GM18526 (cell line): ENCODE measurements around the gene ELAC2.

Experiments
- POLR2A ChIP-seq: IDR thresholded peaks from 3 replicates; pipeline ENCODE4 v1.6.1; 2011; ENCODE audit not compliant: insufficient read length; ENCODE audit errors: extremely low read depth

Gene ELAC2

GRCh38 chr17:13017655-13018459, at the start of gene ELAC2:
Gene ELAC2 (minus strand): TSS chr17:13018027. CDS start chr17:13017947, 80 bp downstream.
- TF ChIP-seq POLR2A, result peak; percentile 78

- no peak for TF ChIP-seq POLR2A
Measured at GRCh38 chr17:13065032-13065431, 47.2 kb upstream of the ELAC2 start.

GRCh38 chr17:13055131-13055530, 37.3 kb upstream of the ELAC2 start:
- no peak for TF ChIP-seq POLR2A

GRCh38 chr17:13054666-13055065, 36.8 kb upstream of the ELAC2 start:
- no peak for TF ChIP-seq POLR2A

- no peak for TF ChIP-seq POLR2A
Measured at GRCh38 chr17:13051915-13052314, 34.1 kb upstream of the ELAC2 start.

- TF ChIP-seq POLR2A, result no peak
Measured at GRCh38 chr17:13047011-13047606, 29.3 kb upstream of the ELAC2 start.

GRCh38 chr17:13046361-13046760, 28.5 kb upstream of the ELAC2 start:
- TF ChIP-seq POLR2A, result no peak

- no peak for TF ChIP-seq POLR2A
Measured at GRCh38 chr17:13044572-13045065, 26.8 kb upstream of the ELAC2 start.

- TF ChIP-seq POLR2A, result no peak
Measured at GRCh38 chr17:13038931-13039665, 21.3 kb upstream of the ELAC2 start.

GRCh38 chr17:13036751-13037150, 18.9 kb upstream of the ELAC2 start:
- TF ChIP-seq POLR2A, result no peak

- no peak for TF ChIP-seq POLR2A
Measured at GRCh38 chr17:13035420-13035819, 17.6 kb upstream of the ELAC2 start.

GRCh38 chr17:13031718-13032350, 14.0 kb upstream of the ELAC2 start:
- TF ChIP-seq POLR2A, result no peak

- no peak for TF ChIP-seq POLR2A
Measured at GRCh38 chr17:13030459-13031300, 12.9 kb upstream of the ELAC2 start.

- TF ChIP-seq POLR2A, result no peak
Measured at GRCh38 chr17:13030056-13030455, 12.2 kb upstream of the ELAC2 start.
